HG03175 (cell line): ENCODE data around the gene MAN2C1.
"Not testable (repeated sequence)": the region's sequence is repeated elsewhere in the genome, so short reads cannot be mapped to it uniquely, and the experiment has no call there.

Source experiments
- ATAC-seq: cut with Tn5 transposase; IDR thresholded peaks from one replicate; pipeline ENCODE4 v1.9.1; 2021; ENCODE audit warnings: mild to moderate bottlenecking, moderate library complexity; ENCODE audit not compliant: unreplicated experiment

MAN2C1 gene

DNA sequence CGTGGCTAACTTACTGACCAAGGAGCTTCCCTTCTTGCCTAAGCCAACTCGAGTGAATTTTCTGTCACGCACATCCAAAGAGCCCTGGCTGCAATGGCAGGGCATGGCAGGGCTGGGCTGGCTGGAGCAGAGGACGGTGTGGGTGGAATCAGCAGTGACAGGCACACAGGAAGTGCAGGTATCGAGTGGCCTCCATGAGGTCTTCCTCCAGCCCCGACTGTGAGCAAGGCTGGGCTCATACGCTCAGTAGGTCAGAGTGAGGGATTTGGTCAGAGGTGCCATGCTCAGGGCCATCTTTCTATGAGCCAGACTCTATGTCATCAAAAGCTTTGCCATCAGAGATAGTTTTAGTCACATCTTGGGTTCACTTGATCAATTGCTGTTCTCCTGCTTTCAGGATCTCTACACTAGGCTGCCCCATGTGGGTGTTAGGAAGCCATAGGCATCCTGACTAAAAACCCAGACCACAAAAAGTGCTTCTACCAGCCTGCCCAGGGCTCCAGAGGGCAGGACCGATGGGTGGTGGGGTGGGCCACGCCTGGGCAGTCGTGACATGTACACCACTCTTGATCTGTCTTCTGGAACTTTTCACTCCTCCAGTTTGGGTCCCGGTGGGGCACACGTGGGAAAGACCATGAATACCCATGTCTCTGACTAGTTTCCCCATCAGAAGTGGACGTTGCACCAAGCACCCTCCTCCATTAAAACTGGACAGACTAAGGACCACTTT lies 55.1 kb downstream of the MAN2C1 start:
- no peak for ATAC-seq

DNA sequence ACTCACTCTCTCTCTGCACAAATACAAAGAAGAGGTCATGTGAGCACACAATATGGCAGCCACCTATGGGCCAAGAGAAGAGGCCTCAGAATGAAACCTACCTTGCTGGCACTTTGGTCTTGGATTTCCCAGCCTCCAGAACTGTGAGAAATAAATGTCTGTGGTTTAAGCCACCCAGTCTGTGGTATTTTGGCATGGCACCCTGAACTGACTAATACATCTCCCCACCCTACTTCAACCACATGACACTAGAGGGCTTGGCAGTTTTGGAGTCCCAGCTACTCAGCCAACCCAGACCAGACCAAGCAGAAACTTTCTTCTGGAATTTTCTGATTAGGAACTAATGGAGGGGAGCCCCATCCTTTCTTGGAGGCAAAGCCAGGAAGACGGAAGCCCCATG lies 55.9 kb downstream of the MAN2C1 start:
- not testable (repeated sequence) for ATAC-seq

DNA sequence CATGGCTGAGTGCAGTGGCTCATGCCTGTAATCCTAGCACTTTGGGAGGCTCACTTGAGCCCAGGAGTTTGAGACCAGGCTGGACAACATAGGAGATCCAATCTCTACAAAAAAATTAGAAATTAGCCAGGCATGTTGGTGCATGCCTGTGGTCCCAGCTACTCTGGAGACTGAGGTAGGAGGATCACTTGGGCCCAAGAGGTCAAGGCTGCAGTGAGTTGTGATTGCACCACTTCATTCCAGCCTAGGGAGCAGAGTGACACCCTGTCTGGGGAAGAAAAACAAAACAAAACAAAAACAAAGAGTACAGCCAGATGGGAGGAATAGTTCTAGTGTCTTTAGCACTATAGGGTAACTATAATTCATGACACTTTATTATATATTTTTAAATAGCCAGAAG lies 58.7 kb downstream of the MAN2C1 start:
- no peak for ATAC-seq

DNA sequence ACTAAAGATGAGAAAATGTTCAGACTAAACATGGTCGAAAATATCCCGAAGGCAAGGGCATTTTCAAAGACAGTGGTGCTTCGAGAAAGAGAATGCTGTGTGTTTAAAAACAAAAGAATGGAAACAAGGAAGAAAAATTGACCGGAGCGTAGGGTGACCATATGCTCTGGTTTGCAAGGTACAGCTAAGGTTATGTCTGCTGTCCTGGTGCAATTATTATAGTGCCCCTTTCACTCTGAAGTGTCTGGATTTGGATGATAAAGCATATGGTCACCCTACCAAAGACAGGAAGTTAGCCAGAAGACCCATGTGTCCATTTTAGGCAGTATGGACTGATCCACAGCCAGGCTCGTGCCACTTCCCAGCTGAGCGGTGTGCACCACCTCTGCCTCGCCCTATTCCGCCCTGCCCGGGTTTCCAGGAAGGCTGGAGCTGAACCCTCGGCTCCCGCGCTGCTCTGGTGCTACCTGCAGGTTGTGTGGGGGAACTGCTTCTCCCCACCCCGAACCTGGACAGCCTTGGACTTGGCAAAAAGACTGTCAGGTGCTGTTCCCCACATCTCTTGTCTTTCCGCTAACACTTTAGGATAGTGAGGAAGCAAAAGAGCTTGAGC lies 60.5 kb downstream of the MAN2C1 start:
- no peak for ATAC-seq

DNA sequence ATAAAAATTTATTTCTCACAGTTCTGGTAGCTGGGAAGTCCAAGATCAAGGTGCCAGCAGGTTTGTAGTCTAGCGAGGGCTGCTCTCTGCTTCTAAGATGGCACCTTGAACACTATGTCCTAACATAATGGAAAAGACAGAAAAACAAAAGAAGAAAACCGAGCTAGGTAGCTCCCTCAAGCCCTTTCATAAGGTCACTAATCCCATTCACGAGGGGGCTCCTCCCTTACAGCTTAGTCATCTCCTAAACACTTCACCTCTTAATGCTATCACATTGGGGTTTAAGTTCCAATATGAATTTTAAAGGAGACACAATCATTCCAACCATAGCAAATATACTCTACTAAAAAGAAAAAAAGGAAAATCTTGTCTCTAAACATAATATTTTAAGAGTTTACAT lies 62.2 kb downstream of the MAN2C1 start:
- ATAC-seq, result no peak
